Measurements from ENCODE around the gene AFAP1.

The AFAP1 gene

DNA sequence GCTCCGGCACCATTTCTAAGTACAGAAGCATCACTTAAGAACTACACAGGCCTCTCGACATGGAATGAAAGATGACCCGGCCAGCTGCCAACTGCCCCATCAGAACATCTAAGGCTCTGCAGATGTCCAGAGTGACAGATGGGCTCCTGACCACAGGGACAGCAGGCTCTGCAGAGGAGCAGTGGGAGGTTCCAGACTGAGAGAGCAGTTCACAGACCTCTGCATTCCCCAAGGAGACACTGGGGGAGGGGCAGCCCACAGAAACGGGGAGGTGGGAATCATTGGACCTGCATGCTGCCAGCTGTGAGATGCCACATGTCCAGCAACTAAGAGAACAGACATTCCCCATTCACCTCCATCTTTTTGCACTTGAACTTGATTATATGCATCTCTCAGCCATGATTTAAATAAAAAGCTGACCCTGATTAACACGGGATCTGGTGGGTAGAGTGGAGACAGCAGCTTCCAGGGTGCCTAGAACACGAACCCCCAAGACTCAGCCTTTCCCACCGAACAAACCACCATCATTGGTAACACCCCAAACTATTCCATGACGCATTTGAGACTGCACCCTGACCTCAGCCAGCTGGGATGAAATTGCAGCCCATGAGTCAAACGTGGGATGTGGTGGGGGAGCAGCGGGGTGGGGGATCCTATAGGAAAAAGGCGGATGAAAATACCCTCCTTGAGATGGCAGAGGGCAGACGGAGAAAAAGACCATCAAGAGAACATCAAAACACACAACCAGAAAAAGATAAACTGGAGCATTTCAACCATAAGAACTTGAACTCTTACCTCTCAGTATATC is 47.2 kb downstream of the AFAP1 start:
- no peak for ATAC-seq
- DNase-seq = no peak

DNA sequence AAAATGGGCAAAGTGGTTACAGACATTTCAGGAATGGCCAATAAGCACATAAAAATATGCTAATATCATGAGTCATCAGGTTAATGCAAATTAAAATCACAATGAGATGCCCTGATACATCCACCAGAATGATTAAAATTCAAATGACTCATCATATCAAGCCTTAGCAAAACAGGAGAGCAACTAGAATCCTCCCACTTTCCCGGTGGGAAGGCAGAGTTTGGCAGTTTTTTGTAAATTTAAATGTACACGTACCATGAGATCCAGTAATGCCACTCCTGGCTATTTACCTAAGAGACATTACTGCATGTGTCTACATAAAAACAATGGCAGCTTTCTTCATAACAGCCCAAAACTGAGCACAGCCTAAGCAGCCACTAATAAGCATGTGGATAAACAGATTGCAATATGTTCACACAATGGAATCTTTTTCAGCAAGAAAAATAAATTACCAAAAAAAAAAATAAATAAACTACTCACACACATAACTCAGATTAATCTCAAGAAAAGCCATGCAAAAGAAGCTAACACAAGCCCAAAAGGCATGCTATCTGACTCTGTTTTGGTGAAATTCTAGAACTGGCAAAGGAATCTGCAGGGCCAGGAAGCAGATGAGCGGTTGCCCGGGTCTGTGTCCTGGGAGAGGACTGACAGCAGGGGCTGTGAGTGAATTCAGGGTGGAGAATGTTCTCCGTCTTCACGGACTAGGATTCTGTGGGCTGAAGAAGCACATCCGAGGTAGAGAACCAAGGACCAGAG is 48.8 kb downstream of the AFAP1 start:
- ATAC-seq (no peak), DNase-seq (no peak)

DNA sequence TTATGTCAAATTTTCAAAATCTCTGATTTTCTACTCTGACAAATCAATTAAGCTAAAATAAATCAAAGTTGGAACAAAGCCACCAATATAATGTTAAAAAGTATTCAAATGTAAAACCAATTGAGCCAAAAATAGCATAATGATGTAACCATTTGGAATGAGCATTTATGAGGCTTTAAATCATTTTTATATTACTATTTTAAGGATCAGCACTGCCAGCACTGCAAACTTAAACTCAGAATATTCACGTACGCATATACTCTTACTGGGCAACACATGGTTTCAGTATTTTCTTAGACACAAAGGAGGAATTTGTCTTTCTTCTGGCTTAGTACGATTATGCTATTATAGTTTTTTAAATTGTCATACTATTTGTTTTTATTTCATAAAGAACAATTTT is 52.2 kb downstream of the AFAP1 start:
- DNase-seq = no peak

DNA sequence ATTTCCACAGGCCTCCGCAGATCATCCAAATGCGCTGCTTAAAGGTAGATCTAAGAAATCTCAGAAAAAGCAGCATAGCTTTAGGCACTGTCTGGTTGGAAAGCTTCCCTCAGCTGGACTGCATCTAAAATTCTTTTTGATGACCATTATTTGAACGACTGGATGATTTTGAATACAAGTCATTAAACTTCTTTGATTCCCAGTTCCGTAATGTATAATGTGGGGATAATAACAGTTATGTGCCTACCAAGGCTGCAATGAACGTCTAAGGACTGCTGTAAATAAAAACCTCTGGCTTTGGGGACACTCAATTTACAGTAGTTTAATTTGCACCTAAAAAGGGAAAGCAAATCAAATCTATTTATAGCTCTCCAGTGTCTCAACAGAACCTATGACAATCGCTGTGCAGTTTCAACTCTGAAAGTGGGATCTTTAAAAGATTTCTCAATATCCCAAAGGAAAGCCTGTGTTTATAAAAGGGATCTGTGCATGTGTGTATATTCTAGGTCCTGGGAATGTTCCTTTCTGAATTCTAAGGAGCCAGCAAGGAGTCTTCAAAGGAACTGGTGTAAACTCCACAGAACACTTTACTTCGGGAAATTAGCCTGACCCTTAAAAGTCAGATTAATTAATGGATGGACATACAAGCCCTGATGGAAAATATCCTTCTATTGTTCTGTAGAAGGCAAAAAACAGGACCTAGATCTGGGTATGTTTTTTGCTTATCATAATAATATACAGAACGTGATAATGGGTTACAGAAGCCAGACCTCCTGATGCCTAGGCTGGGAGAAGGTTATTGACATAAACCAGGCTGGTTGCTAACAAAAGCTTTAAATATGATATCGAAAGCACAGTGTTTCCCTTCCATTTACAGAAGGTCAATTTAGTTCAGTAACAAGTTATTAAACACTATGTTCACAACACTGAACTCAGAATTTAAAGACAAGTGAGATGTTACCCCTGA is 53.4 kb downstream of the AFAP1 start:
- ATAC-seq (no peak), DNase-seq (no peak)

More for the DNA sequence above, 52.2 kb downstream of the AFAP1 start:
- no peak for ATAC-seq

DNA sequence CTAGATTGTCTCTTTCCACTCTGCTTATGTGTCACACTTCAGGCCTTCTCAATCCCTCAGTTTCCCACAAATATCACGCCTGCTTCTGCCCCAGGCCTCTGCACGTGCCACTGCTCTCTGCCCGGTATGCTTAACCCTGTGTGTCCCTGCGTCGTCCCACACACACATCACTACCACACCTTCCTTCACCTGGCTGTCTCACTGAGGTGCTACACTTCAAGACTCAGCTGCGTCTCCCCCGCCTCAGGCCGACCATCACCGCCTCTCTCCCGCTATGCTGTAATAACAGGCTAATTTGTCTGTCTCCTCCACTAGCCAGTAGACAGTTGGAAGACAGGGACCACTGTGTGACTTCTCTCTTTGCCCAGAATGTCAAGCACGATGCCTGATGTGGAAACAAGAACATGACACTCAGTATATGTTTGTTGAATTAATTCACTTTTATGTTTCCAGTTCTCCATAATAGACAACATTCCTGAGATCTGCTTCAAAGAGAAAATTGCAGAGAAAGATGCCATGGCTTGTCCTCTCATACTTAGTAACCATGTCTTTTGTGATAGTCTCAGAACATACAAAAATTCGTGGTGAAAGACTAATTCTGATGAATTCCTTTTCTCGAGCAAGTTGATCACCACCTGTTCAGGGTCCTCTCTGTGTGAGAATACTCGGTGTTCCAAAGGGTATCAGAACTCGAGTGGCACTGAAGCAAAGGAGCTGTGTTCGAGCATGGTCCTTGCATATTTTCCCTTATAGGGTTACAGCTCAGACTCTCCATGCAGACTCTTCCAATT is 54.2 kb downstream of the AFAP1 start:
- DNase-seq = no peak
- ATAC-seq = no peak

DNA sequence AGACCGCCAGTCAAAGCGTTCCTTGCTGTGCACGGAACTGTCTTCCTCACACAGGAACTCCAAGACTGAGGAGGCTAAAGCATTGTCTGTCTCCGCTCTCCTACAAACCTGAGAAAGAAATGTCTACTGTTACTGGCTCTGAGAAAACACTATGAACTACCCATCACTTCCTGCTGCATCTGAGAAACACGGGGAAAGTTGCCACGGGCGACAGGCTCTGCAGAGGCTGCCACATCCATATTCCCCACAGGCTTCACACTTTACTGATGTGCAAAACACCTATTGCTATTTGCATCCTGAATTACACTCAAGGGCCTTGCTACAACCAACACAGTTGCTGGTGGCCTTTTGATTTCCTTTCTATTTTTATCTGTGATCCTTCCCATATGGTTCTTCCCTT is 59.0 kb downstream of the AFAP1 start:
- no peak for DNase-seq
- no peak for ATAC-seq

DNA sequence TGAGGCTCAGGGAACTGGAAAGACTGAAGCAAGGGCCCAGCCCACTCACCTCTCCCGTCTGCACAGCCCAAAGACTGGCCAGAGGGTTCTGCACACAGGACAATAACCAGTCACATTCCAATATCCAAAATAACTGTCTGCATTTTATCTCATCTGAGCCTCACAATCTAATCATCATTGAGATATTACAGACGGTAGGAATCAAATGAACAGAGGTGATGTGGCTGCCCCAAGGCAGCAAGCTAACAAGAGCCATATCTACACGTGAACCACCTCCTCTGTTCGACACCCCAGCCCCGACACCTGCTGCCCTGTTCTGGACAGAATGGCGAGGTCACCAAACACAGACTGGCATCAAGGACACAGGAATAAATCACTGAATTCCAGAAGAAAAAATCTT is 60.5 kb downstream of the AFAP1 start:
- DNase-seq (no peak), ATAC-seq (no peak)

DNA sequence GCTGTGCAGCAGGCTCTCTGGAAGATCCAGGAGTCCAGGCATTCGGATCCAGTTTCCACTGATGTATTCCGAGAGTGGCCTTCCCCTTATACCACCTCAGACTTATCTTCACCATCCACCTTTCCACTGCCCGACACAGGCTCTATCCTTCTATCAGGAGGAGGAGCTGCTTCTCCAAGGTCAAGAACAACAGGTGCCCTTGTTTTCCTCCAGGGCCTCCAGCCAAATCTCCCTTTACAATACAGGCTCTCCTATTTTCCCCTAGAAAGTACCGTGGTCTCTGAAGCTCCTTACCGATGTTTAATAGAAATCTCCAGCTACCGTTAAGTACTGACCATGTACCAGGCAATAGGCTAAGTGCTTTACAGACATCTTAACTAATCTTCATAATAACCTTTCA is 61.3 kb downstream of the AFAP1 start:
- ATAC-seq (no peak), DNase-seq (no peak)

DNA sequence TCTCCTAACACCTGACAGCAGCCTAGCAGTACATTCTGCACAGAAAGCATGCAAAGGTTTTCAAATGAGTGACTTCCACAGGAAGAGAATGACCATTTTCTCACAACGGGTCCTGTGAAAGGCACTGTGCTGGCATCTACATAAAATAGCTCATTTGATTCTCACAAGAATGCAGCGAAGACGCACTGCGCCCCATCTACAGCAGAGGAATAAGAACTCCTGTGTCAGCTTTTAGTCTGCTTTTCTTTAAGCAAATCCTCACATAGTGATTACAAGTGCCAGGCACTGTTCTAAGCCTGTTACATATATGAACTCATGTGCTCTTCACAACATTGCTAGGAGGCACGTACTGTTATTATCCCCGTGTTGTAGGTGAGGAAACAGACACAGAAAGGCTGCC is 62.5 kb downstream of the AFAP1 start:
- DNase-seq (no peak), ATAC-seq (no peak)

DNA sequence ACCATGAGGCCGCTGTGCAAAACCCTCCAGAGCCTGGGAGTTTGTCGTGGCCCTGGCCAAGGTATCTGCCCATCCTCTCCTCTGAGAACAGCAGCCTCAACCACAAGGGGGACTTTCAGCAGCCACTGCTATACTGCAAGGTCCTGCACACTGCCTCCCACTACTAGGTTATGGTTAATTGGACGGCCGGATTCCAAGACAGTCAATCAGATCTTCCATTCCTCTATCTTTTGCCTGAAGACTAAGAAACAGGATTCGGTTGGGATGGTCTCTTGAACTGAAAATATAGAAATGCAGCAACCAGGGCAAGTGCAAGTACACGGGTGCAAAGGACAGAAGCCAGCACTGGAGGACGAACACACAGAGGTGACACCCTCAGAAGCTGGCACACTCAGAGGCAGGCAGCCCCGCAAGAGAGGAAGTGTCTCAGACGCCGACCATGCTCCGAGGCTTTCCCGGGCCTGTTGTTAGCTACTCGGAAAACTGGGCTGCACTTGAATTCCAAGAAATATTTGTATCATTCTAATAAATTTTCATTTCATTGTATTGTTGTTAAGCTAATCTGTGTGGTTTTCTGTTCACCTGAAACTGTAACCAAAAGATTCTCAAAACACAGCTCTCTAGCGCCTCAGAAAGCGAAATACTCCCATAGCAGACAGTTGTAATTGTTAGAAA is 63.3 kb downstream of the AFAP1 start:
- DNase-seq = peak; percentile 33
- ATAC-seq = peak; percentile 78

DNA sequence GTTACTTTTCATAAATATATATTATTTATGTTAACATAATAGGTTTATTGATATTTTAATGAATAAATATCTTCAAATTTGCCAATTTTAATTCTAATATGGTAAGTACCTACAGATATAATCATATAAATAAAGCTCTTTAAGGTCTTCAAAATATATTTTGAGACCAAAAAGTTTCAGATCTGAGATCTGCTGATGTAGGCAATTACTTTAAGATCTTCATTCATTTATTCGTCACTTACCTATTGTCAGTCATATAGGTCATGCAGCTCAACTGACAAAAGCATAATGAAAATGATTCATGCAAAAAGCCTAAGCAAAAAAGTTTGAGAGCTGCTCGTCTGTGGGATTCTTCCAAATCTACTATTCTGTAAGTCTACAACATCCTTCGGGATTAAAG is 64.8 kb downstream of the AFAP1 start:
- no peak for DNase-seq
- ATAC-seq = no peak

DNA sequence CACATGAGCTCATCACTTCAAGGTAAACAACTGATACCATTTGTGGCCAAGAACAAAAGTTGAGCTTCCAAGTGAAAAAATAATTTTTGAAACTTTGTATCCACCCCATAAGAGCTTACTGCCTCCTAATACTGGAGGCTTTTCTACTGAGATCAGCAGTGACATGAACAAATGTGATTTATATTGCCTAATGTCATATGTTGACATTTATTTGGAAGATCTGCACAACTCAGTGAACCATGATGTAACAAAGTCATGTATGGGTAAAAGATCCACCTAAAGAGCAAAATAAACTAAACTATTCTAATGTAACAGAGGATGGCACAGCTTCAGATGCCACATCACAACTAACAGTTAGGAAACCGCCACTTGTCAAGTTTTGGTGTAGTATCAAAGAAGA is 65.8 kb downstream of the AFAP1 start:
- no peak for ATAC-seq
- no peak for DNase-seq

DNA sequence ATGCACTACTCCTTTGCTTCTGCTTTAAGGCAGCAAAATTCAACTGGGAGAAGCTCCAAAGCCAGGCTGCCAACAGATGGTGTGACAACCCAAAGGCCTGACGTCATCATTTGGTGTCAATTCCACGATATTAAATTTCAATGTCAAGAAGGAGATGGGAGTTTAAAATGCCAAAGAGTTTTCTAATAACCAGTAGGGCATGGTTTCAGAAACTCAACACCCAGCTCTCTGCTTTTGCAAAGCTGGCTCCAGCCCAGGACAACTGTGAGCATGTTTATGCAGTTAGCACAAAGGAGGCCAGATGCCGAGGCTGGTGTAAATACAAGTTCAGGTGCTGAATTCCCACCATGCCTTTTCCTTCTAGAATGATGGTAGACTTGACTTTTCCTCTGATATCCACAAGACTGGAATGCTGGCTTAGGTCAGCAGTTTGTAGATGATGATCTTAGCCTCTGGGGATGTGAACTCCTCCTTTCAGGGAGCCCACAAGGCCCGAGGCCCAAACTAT is 67.3 kb downstream of the AFAP1 start:
- ATAC-seq = no peak
- no peak for DNase-seq

DNA sequence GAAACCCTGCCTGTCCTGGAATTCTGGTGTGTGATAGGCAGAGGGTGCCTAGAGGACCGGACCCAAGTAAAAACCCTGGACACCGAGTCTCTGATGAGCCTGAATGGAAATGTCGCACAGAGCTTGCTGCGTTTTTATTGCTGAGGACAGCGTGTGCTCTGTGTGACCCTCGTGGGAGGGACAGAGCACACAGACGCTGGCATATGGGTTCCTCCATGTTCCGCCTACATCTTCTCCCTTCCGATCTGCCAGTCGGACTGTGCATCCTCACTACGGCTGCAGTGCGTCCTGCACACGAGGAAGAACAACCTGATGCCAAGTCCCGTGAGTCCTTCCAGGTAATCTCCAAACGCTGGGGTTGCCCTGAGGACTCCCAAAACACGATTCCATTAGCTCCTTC is 68.3 kb downstream of the AFAP1 start:
- ATAC-seq (no peak), DNase-seq (no peak)

DNA sequence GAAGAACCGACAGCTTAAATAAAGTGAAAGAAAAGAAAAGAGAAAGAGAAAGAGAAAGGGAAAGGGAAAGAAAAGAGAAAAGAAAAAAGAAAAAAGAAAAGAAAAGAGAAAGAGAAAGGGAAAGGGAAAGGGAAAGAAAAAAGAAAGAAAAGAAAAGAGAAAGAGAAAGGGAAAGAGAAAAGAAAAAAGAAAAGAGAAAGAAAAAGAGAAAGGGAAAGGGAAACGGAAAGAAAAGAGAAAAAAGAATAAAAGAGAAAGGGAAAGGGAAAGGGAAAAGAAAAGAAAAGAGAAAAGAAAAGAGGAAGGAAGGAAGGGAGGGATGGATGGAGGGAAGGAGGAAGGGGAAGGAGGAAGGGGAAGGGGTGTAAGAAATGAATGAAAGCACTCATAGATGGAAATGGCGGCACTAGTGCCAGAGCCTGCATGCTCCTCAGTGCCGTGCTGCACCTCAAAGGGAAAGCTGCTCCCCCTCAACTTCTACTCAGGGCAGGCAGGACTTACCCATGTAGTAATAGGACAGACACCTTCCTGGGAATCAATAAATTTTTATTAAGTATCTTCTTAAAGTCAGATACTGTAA is 70.7 kb downstream of the AFAP1 start:
- ATAC-seq (no peak), DNase-seq (no peak)

DNA sequence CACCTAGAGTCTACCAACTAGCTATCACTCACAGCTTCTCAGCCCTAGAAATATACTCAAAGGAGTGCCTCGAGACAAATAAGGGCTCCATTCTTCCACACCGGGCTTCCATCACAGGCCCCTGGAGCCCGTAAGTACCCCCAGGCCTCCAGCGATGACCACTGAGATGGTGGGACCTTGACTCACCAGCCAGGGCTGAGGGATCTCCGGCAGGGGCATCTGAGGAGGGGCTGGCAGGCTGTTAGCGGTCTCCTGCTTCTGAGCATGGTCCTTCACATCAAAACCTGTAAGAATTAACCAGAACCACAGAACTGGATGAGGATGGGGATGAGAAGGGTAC is 71.3 kb downstream of the AFAP1 start:
- ATAC-seq = no peak
- DNase-seq = no peak

DNA sequence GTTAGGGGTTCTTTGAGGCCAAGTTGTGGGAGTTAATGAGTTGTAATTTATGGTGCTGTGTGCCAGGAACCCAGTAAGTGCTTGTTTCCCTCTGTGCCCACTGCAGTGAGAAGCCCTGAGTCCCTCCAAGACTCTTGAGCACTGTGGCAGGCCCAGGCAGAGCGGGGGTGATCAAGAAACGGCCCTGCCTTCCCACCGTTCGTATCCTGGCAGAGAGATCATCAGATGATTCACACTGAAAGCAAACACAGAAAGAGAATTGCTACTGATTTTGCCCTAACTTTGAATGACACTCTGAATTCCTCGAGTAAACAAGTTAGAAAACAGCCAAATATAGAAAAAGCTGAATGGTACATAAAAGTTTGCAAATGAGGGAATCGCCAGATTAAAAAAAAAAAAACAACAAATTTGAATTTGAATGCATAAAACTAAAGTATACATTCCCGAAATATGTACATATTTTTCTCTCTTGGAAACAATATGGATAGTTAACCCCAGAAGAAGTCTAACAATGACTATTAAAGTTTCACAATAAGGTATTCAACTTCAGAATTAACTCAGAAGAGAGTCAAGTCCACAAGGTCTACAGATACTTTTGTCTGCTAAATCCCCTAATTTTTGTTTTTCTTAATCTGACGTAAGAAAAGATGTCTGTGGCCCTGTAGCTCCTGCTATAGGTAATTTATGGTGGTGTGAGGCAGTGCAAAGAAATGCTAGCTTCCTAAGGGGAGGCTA is 71.8 kb downstream of the AFAP1 start:
- DNase-seq (no peak), ATAC-seq (no peak)

DNA sequence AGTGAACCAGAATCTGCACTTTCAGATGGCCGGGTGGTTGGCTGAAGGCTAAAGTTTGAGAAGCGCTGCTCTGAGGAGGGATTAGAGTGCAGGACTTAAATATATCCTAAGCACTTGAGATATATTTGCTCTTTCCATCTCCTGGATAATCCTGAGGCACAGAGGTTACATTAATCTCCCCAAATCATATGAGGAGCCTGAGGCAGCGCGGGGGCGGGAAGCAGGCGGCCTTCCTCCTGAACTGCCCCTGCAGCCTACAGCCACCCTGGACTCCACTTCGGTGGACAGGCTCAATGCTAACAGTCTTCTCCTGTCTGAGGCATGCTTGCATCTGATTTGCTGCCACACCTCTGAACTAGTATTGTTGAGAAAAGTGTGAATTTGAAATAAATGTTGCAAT is 72.5 kb downstream of the AFAP1 start:
- DNase-seq = no peak
- ATAC-seq = no peak

DNA sequence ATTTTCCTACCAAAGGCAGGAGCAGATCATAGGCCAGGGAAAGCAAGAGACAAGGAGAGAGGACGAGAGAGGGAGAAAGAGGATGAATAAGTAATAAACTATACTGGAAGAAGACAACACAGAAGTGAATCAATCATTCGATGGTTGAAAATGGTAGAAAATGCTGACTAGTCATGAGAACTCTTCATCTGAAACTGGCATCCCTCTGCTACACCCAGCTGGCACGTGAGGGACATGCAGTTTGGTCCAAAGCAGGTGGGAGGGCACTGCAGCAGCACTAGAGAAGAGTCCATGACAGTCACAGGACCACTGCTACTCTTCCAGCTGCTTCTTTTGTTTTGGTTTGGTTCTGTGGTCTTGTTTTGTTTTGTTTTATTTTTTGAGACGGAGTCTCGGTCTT is 74.1 kb downstream of the AFAP1 start:
- DNase-seq = no peak
- ATAC-seq = no peak

DNA sequence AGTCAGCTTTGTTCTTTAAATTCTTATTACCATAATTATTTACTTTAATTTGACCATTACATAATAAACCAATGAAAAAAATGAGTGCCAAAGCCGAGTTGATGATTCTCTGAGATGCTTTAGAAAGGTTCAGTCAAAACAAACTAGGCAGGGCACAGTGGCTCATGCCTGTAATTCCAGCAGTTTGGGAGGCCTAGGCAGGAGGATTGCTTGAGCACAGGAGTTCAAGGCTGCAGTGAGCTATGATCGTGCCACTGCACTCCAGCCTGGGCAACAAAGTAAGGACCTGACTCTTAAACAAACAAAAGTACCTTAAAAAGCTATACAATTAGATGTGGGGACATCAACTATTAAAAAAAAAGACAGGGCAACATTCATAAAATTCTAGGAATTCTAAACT is 75.0 kb downstream of the AFAP1 start:
- ATAC-seq (no peak), DNase-seq (no peak)
